OCI-LY1 (cell line): ENCODE measurements around the gene PIP4K2A.

Source experiments
- CTCF ChIP-seq: fragments of 200-600 bp; sonication (generic), shearing (Covaris generic); IDR thresholded peaks from 2 replicates; pipeline ENCODE4 v1.5.1; 2017; ENCODE audit warnings: mild to moderate bottlenecking, antibody characterized with exemption, low read length, moderate library complexity, mixed read lengths
- EZH2 ChIP-seq: fragments of 200-600 bp; sonication (generic), shearing (Covaris generic); IDR thresholded peaks from 2 replicates; pipeline ENCODE4 v1.8.0; 2017; ENCODE audit warnings: borderline replicate concordance, mixed run types, mild to moderate bottlenecking, antibody characterized with exemption, low read length, moderate library complexity, mixed read lengths

DNA sequence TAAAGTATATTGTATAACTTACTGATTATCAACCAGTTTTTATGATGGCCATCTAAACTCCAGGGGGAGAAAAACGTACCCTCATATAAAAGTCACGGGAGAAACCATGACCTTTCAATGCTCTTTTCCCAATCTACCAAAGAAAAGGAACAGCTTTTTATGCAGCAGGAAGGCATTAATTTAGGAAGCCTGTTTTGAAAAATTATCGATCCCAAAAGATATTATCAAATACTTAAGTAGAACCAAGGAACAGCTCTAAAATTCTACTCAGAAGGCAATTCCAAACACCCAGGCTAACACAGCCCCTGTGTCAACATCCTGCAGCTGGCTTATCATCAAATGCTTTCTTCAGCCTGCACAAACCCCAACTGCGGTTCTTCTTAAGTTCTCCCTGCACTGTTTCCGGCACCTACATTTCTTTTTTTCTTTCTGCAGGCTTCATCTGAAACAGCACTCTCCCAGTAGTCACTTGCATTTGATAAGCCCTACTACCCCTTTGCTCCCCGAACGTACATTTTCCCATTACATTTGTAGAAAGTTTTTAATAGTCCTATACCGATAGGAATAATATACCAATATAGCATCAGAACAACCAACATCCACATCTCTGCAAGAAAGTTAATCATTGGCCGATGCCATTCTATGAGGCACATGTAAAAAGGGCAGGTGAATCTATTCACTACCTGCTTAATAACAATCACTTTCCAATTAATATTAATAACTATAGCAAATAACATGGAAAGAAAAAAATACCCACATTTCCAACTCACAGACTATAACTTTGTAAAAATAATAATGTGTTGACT, 47.9 kb downstream of the PIP4K2A start:
- TF ChIP-seq CTCF (no peak), EZH2 (no peak)
